ENCODE measurements around the gene TULP1.
"Not testable (repeated sequence)": the region's sequence is repeated elsewhere in the genome, so short reads cannot be mapped to it uniquely, and the experiment has no call there.

The TULP1 gene

GRCh38 chr6:35512740-35513139, at the start of gene TULP1:
TULP1 (minus strand) TSS chr6:35512896; CDS start chr6:35512858, 38 bp downstream.
- no peak for DNase-seq (ENCODE audit: low spot score)

- DNase-seq (ENCODE audit: low spot score): no peak
Observed at GRCh38 chr6:35562060-35562459, 49.4 kb upstream of the TULP1 start.

GRCh38 chr6:35561113-35561512, 48.4 kb upstream of the TULP1 start:
- no peak for DNase-seq (ENCODE audit: low spot score)

- DNase-seq (ENCODE audit: low spot score): no peak
Observed at GRCh38 chr6:35558571-35558970, 45.9 kb upstream of the TULP1 start.

GRCh38 chr6:35557239-35557638, 44.5 kb upstream of the TULP1 start:
- no peak for DNase-seq (ENCODE audit: low spot score)

- DNase-seq (ENCODE audit: low spot score): no peak
Observed at GRCh38 chr6:35554811-35555210, 42.1 kb upstream of the TULP1 start.

- DNase-seq (ENCODE audit: low spot score): no peak
Observed at GRCh38 chr6:35553315-35553714, 40.6 kb upstream of the TULP1 start.

- DNase-seq (ENCODE audit: low spot score): peak; percentile 61
Observed at GRCh38 chr6:35552285-35552917, 39.7 kb upstream of the TULP1 start.

- no peak for DNase-seq (ENCODE audit: low spot score)
Observed at GRCh38 chr6:35550437-35550836, 37.7 kb upstream of the TULP1 start.

- DNase-seq (ENCODE audit: low spot score): no peak
Observed at GRCh38 chr6:35547676-35548075, 35.0 kb upstream of the TULP1 start.

GRCh38 chr6:35544769-35545361, 32.2 kb upstream of the TULP1 start:
- DNase-seq (ENCODE audit: low spot score): no peak

- no peak for DNase-seq (ENCODE audit: low spot score)
Observed at GRCh38 chr6:35543459-35544193, 30.9 kb upstream of the TULP1 start.

GRCh38 chr6:35541836-35542235, 29.1 kb upstream of the TULP1 start:
- DNase-seq (ENCODE audit: low spot score): no peak

GRCh38 chr6:35539223-35539622, 26.5 kb upstream of the TULP1 start:
- no peak for DNase-seq (ENCODE audit: low spot score)

- DNase-seq (ENCODE audit: low spot score): not testable (repeated sequence)
Observed at GRCh38 chr6:35535847-35536246, 23.2 kb upstream of the TULP1 start.

GRCh38 chr6:35534407-35535170, 21.9 kb upstream of the TULP1 start:
- DNase-seq (ENCODE audit: low spot score): no peak

GRCh38 chr6:35533981-35534380, 21.3 kb upstream of the TULP1 start:
- no peak for DNase-seq (ENCODE audit: low spot score)

GRCh38 chr6:35532126-35532525, 19.4 kb upstream of the TULP1 start:
- DNase-seq (ENCODE audit: low spot score): no peak

GRCh38 chr6:35524380-35525020, 11.8 kb upstream of the TULP1 start:
- no peak for DNase-seq (ENCODE audit: low spot score)

GRCh38 chr6:35522660-35523658, 10.3 kb upstream of the TULP1 start:
- DNase-seq (ENCODE audit: low spot score): peak; percentile 75

GRCh38 chr6:35522151-35522550, 9.5 kb upstream of the TULP1 start:
- no peak for DNase-seq (ENCODE audit: low spot score)

All from activated CD4-positive, alpha-beta T cell treated with anti-CD3 and anti-CD28 coated beads, Interleukin-2, Interleukin-4, amounts not matched to agents 100 ng/mL and 50 ng/mL, durations not matched to agents 16 hours and 8 hours (primary cell).